Measurements from ENCODE around the gene SEMA3C.

Gene SEMA3C

GRCh38 chr7:80847027-80847426 lies 71.8 kb downstream of the SEMA3C start:
- Histone ChIP-seq H3K9me2 (replicated peaks; ENCODE audit: low read depth, low read length) (no peaks in the 10 kb centered on the region), H3K4me2 (ENCODE audit: low read depth, low read length, poor library complexity, severe bottlenecking) (no peak overlapping the region), H3F3A (ENCODE audit: low read depth) (no peaks in the 10 kb centered on the region), H4K20me1 (ENCODE audit: insufficient read depth, low read length, poor library complexity, severe bottlenecking) (no peaks in the 10 kb centered on the region), H3K4me1 (ENCODE audit: insufficient read depth, low read length, poor library complexity, severe bottlenecking) (no peaks in the 10 kb centered on the region), H3K4me3 (ENCODE audit: low read length, poor library complexity, severe bottlenecking) (no peak overlapping the region), H3K27me3 (ENCODE audit: insufficient read depth, low read length, poor library complexity, severe bottlenecking) (no peaks in the 10 kb centered on the region), H3K79me2 (ENCODE audit: insufficient read depth, low read length) (no peaks in the 10 kb centered on the region), H2AFZ (ENCODE audit: low read length) (no peak overlapping the region), H3K36me3 (ENCODE audit: insufficient read depth, low read length) (no peaks in the 10 kb centered on the region), H3K9me3 (ENCODE audit: insufficient read depth, low read depth, low read length) (no peaks in the 10 kb centered on the region), H3K9ac (ENCODE audit: low read depth, low read length, poor library complexity, severe bottlenecking) (no peak overlapping the region)
- TF ChIP-seq EZH2phosphoT487 (IDR thresholded peaks at IDR 0.05; ENCODE audit: borderline replicate concordance), result no peak
- no peak for TF ChIP-seq CTCF (conservative IDR thresholded peaks at IDR 0.05; ENCODE audit: low read length)

- Histone ChIP-seq H3K9ac (ENCODE audit: low read depth, low read length, poor library complexity, severe bottlenecking) (no peak overlapping the region), H3K4me3 (ENCODE audit: low read length, poor library complexity, severe bottlenecking) (no peak overlapping the region), H3K27me3 (ENCODE audit: insufficient read depth, low read length, poor library complexity, severe bottlenecking) (no peaks in the 10 kb centered on the region), H3K36me3 (ENCODE audit: insufficient read depth, low read length) (no peaks in the 10 kb centered on the region), H3F3A (ENCODE audit: low read depth) (no peaks in the 10 kb centered on the region), H3K9me3 (ENCODE audit: insufficient read depth, low read depth, low read length) (no peaks in the 10 kb centered on the region), H4K20me1 (ENCODE audit: insufficient read depth, low read length, poor library complexity, severe bottlenecking) (no peaks in the 10 kb centered on the region), H3K4me2 (ENCODE audit: low read depth, low read length, poor library complexity, severe bottlenecking) (no peak overlapping the region), H3K79me2 (ENCODE audit: insufficient read depth, low read length) (no peaks in the 10 kb centered on the region), H2AFZ (ENCODE audit: low read length) (no peak overlapping the region), H3K4me1 (ENCODE audit: insufficient read depth, low read length, poor library complexity, severe bottlenecking) (no peaks in the 10 kb centered on the region), H3K9me2 (replicated peaks; ENCODE audit: low read depth, low read length) (no peaks in the 10 kb centered on the region)
- no peak for TF ChIP-seq EZH2phosphoT487 (IDR thresholded peaks at IDR 0.05; ENCODE audit: borderline replicate concordance)
- TF ChIP-seq CTCF (conservative IDR thresholded peaks at IDR 0.05; ENCODE audit: low read length), result no peak
Observed at GRCh38 chr7:80844916-80845315, 73.9 kb downstream of the SEMA3C start.

GRCh38 chr7:80843018-80843677 lies 75.7 kb downstream of the SEMA3C start:
- no peak overlapping the region for H3K4me3 ChIP-seq (ENCODE audit: low read length, poor library complexity, severe bottlenecking)
- no peak overlapping the region for H3K9ac ChIP-seq (ENCODE audit: low read depth, low read length, poor library complexity, severe bottlenecking)
- no peaks in the 10 kb centered on the region for H4K20me1 ChIP-seq (ENCODE audit: insufficient read depth, low read length, poor library complexity, severe bottlenecking)
- no peaks in the 10 kb centered on the region for H3F3A ChIP-seq (ENCODE audit: low read depth)
- H3K27me3 ChIP-seq (ENCODE audit: insufficient read depth, low read length, poor library complexity, severe bottlenecking), result no peaks in the 10 kb centered on the region
- no peaks in the 10 kb centered on the region for H3K4me1 ChIP-seq (ENCODE audit: insufficient read depth, low read length, poor library complexity, severe bottlenecking)
- H3K79me2 ChIP-seq (ENCODE audit: insufficient read depth, low read length), result no peaks in the 10 kb centered on the region
- no peaks in the 10 kb centered on the region for H3K9me3 ChIP-seq (ENCODE audit: insufficient read depth, low read depth, low read length)
- H2AFZ ChIP-seq (ENCODE audit: low read length), result no peak overlapping the region
- TF ChIP-seq CTCF (conservative IDR thresholded peaks at IDR 0.05; ENCODE audit: low read length), result no peak
- TF ChIP-seq EZH2phosphoT487 (IDR thresholded peaks at IDR 0.05; ENCODE audit: borderline replicate concordance), result no peak
- H3K36me3 ChIP-seq (ENCODE audit: insufficient read depth, low read length), result no peaks in the 10 kb centered on the region
- no peaks in the 10 kb centered on the region for H3K9me2 ChIP-seq (replicated peaks; ENCODE audit: low read depth, low read length)
- no peak overlapping the region for H3K4me2 ChIP-seq (ENCODE audit: low read depth, low read length, poor library complexity, severe bottlenecking)

All from Loucy (cell line).